Esophagus squamous epithelium (tissue), 5 donors: ENCODE results near the gene KIF26B. TPM values are rescaled to one million over a fixed set of nuclear protein-coding genes. Genes with fewer than 3 reads are reported as not detected.

ENCODE experiments used
- DNase-seq: peaks from one replicate; lab custom pipeline; 2025; lab: John Stamatoyannopoulos, UW
- H3K27ac ChIP-seq, 4 donors: fragments of 200-600 bp; sonication (generic); one replicate each; pipeline ENCODE4 v1.5.1; 2016 to 2019; ENCODE audit warnings: mild to moderate bottlenecking in 1 of 4
- H3K27me3 ChIP-seq, 4 donors: fragments of 200-600 bp; sonication (generic); 1 replicate in 3 of 4; 2 replicates in 1 of 4; pipeline versions ENCODE4 v1.5.1 to v1.6.0; 2017 to 2021; ENCODE audit warnings: antibody characterized with exemption in 1 of 4
- H3K36me3 ChIP-seq, 3 donors: fragments of 200-600 bp; sonication (generic); one replicate each; pipeline ENCODE4 v1.5.1; 2016 to 2019
- H3K4me1 ChIP-seq, 3 donors: fragments of 200-600 bp; sonication (generic); one replicate each; pipeline ENCODE4 v1.5.1; 2017 to 2019
- H3K4me3 ChIP-seq, 4 donors: fragments of 200-600 bp; sonication (generic); 1 replicate in 3 of 4; 2 replicates in 1 of 4; pipeline ENCODE4 v1.5.1; 2016 to 2019; ENCODE audit warnings: mild to moderate bottlenecking in 2 of 4, moderate library complexity in 1 of 4
- H3K9me3 ChIP-seq, 3 donors: fragments of 200-600 bp; sonication (generic); one replicate each; pipeline ENCODE4 v1.5.1; 2016 to 2019
- CTCF ChIP-seq, 6 experiments: fragments of 450-650 bp in 4 of 6; fragments of 200-600 bp in 2 of 6; sonication (generic) in 2 of 6; IDR thresholded peaks; one replicate each; pipeline ENCODE4 v1.5.1; 2016 to 2019; ENCODE audit warnings: antibody characterized with exemption in 6 of 6, mild to moderate bottlenecking in 4 of 6, moderate library complexity in 4 of 6
- POLR2A ChIP-seq, 4 donors: fragments of 450-650 bp; IDR thresholded peaks; one replicate each; pipeline ENCODE4 v1.6.1; 2017; ENCODE audit warnings: antibody characterized with exemption in 4 of 4, mild to moderate bottlenecking in 4 of 4, moderate library complexity in 3 of 4
- WGBS, 2 donors: methylation state at CpG; one replicate each; pipeline ENCODE4 v1.1.5; 2018; 5-methylcytosine and 5-hydroxymethylcytosine counted together
- intact Hi-C: fragments of 100-400 bp; cut with DNase I; formaldehyde crosslinking; loops from one replicate; pipeline ENCODE4 v1.15.0; 2022
- total RNA-seq, 4 donors: library from RNA; depleted of rRNA; stranded (reverse); fragments of >200 nt; gene quantifications; one replicate each; pipeline ENCODE4 v1.1.0, GENCODE V29; 2016
- donor health status: DM: yes; HTN: yes; CAD: no.

The KIF26B gene
- total RNA-seq, 4 donors from 2014 or later, result 0.23 to 2.7 (median 1.0) TPM

DNA sequence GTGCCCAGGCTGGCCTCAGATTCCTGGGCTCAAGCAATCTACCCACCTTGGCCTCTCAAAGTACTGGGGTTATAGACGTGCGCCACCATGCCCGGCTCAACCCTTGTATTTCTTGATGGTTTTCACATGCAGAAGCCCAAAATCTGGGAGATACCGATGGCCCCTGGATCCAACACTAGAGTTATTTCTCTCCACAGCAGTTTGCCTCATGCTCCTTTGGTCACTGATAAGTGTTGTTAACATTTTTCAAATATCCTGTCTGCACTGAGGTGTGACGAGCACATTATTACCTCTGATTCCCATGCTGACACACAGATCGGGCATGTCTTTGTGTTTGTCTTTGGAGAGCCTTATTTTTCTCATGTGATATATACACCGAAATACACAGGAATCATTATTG lies 107.0 kb downstream of the KIF26B start:
- peaks cover 0 to 9% (median 0%) of the 10 kb centered on the region in 4 donors for H3K27me3 ChIP-seq
- WGBS, 2 donors, result 81 to 84% methylated on average over 7 of the region's 7 CpGs
- no peaks in the 10 kb centered on the region for H3K36me3 ChIP-seq
- H3K9me3 ChIP-seq, result no peaks in the 10 kb centered on the region
- intact Hi-C loops, result no loop called here
- H3K27ac ChIP-seq, result no peak overlapping the region
- no peak overlapping the region for H3K4me3 ChIP-seq
- DNase-seq, result no peak
- no peak for TF ChIP-seq POLR2A (IDR thresholded peaks at IDR 0.05)
- TF ChIP-seq CTCF (IDR thresholded peaks at IDR 0.05), result no peak
- peaks cover 0 to 17% (median 0%) of the 10 kb centered on the region in 3 donors for H3K4me1 ChIP-seq

GRCh38 chr1:245263529-245264095 lies 108.8 kb downstream of the KIF26B start:
- H3K4me3 ChIP-seq, result no peak overlapping the region
- no peaks in the 10 kb centered on the region for H3K27me3 ChIP-seq
- WGBS, 2 donors, result 69 to 79% methylated on average over 5 of the region's 5 CpGs
- H3K4me1 ChIP-seq, result peaks cover 0 to 8% (median 0%) of the 10 kb centered on the region in 3 donors
- TF ChIP-seq POLR2A (IDR thresholded peaks at IDR 0.05) (no peak), CTCF (IDR thresholded peaks at IDR 0.05) (no peak)
- no peaks in the 10 kb centered on the region for H3K9me3 ChIP-seq
- DNase-seq, result no peak
- H3K27ac ChIP-seq, result no peak overlapping the region
- H3K36me3 ChIP-seq, result no peaks in the 10 kb centered on the region
- intact Hi-C loops, result no loop called here

DNA sequence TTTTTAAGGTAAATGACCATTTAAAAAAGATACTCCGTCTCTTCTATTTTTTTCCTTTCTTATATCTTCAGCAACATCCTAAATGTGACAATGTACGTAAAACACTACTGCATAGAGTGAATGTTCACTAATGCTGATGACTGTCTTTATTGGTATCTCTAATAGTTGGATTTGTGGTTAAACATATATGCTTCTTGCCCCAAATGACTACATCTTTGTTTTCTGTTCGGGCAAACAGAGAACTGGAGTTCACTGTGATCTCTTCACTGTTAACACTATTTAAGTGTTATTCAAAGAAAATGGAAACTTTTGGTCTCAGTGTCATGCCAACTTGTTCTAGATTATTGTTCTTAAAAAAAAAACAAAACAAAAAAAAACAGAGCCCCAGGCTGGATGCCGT lies 109.4 kb downstream of the KIF26B start:
- Histone ChIP-seq H3K27ac (no peak overlapping the region), H3K4me3 (no peak overlapping the region), H3K27me3 (no peaks in the 10 kb centered on the region), H3K36me3 (no peaks in the 10 kb centered on the region), H3K4me1 (peaks cover 0 to 4% (median 0%) of the 10 kb centered on the region in 3 donors), H3K9me3 (no peaks in the 10 kb centered on the region)
- TF ChIP-seq CTCF (IDR thresholded peaks at IDR 0.05), result no peak
- no peak for TF ChIP-seq POLR2A (IDR thresholded peaks at IDR 0.05)
- 83 to 84% methylated on average over 4 of the region's 4 CpGs for WGBS, 2 donors
- intact Hi-C loops, result no loop called here
- DNase-seq, result no peak

DNA sequence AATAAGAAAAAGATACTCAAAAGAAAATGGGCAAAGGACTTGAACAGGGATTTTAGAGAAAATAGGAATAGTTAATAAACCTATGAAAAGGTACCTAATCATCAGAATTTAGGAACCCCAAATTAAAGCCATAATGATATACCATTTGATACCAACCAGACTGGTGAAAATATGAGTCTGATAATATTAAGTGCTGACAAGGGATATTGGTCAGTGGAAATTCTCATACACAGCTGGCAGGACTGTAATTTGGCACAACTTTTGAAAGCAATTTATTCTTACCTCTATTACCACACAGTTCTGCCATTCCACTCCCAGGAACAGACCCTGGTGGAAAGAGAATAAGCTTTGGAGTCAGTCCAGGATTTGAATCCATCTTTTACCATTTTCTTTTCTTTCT lies 111.3 kb downstream of the KIF26B start:
- no peaks in the 10 kb centered on the region for H3K4me1 ChIP-seq
- TF ChIP-seq POLR2A (IDR thresholded peaks at IDR 0.05) (no peak), CTCF (IDR thresholded peaks at IDR 0.05) (no peak)
- H3K27me3 ChIP-seq, result peaks cover 0 to 6% (median 0%) of the 10 kb centered on the region in 4 donors
- no peaks in the 10 kb centered on the region for H3K36me3 ChIP-seq
- H3K27ac ChIP-seq, result no peak overlapping the region
- no peak for DNase-seq
- H3K4me3 ChIP-seq, result no peak overlapping the region
- intact Hi-C loops, result no loop called here
- no peaks in the 10 kb centered on the region for H3K9me3 ChIP-seq

DNA sequence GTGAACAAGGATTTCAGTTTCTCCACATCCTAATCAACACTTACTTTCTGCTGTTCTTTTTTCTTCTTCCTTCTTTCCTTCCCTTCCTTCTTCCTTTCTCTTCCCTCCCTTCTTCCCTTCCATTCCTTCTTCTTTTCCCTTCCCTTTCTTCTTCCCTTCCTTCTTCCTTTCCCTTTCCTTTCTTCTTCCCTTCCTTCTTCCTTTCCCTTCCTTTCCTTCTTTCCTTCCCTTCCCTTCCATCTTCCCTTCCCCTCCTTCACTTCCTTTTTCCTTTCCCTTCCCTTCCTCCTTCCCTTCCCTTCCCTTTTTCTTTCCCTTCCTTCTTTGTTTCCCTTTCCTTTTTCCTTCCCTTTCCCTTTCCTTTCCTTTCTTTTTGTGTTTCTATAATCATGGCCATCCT lies 115.3 kb downstream of the KIF26B start:
- H3K4me3 ChIP-seq, result no peak overlapping the region
- H3K27me3 ChIP-seq, result peaks cover 0 to 6% (median 0%) of the 10 kb centered on the region in 4 donors
- H3K27ac ChIP-seq, result no peak overlapping the region
- no peaks in the 10 kb centered on the region for H3K36me3 ChIP-seq
- H3K9me3 ChIP-seq, result no peaks in the 10 kb centered on the region
- H3K4me1 ChIP-seq, result no peaks in the 10 kb centered on the region
- DNase-seq, result no peak
- intact Hi-C loops, result no loop called here
- TF ChIP-seq CTCF (IDR thresholded peaks at IDR 0.05), result no peak
- no peak for TF ChIP-seq POLR2A (IDR thresholded peaks at IDR 0.05)
